Inflammatory macrophage (primary cell): Measurements from ENCODE around the gene CREB3.
A peak's percentile ranks its signal among the peaks of the same experiment; 100 is the strongest.

Experiments used
- DNase-seq, 2 donors: peaks; one replicate each; pipeline ENCODE4 v3.0.0-alpha.2; 2020 to 2022

CREB3 gene

DNA sequence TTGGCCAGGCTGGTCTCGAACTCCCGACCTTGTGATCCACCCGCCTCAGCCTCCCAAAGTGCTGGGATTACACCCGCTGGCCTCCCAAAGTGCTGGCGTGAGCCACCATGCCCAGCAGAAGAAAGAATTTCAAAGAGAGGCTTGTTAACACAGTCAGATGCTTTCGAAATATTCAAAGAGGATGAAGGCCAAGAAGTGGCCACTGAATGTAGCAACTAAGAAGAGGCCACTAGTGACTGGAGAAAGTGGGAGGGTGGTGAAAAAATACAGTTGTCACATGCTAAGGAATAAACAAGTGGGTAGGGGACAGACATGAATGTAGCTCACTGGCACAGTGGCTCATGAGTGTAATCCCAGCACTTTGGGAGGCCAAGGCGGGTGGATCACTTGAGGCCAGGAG lies 29.8 kb upstream of the CREB3 start:
- peak; percentile 60 to 64 for DNase-seq

DNA sequence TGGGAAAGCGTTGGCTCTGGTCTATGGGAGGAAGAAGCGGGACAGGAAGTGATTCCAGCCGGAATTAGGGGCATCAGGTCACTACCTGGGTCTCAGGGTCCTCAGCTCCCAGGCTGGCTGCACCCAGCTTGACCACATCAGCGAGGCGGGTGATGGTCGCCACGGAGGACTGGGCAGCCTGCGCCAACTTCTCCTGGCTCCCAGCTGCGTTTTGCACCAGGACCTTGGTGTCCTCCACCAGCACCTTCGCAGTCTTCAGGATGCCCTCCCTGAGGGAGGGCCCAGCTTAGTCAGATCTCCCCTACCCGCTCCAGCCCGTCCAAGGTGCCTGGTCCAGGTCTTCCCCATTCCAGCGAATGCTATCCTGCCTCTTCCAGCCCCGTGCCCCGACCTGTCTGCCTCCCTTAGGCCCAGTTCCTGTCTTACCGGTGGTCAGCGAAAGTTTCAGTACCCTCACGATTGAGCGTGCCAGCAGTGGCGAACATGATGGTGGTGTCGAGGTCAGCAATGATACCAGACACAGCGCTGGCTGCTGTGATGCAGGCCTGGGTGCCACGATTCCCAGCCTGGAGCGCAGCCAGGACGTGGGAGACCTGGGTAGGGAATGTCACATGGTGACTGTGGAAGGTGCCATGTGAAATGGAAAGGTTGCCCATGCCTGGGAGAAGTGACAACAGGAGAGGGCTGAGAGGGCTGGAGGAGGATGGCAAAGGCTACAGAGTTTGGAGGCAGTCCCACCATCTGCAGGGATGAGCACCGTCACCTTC lies 28.4 kb upstream of the CREB3 start:
- DNase-seq, result no peak

DNA sequence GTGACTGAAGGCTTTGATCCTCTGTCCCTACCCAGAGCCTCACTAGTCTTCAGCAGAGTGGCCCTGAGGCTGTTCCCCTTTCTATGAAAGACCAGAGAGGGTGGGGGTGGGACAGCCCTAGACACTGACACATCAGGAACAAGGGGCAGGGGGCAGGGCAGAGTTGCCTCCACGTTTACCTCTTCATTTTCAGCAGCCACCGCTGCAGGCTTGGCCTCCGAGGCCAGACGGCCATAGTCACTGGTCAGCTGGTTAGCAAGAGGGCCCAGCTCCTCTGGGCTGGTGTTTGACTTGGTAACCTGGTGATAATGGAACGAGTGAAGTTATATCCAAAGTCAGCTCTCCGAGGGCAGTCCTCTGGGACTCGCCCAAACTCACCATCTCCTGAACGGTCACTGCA lies 27.1 kb upstream of the CREB3 start:
- DNase-seq, result peak in 1 of 2 donors; percentile 14

DNA sequence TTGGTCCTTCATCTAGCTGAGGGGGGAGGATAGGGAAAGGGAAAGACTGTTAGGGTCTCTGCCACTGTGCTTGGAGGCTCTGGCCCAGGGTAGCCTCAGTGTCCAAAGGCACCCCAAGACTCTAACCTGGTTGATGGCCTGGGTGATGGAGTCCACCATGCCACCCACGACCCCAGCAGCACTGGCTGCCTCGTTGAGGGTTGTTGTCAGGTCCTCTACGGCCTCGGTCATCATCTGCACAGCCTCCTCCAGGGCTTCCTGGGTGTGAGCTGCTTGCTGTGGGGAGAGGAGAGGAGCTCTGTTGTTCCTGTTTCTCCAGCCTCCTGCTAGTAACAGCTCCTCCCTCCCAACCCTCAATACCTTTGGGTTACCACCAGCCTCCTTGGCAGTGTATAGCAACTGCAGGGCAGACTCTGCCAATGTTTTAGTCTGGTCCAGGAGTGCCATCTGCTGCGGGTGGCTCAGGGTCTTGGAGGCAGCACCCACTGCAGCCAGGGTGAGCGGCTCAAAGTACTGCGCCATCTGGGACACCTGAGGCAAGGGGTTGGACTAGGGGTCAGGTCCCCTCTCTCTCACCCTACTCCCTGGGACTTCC lies 26.5 kb upstream of the CREB3 start:
- no peak for DNase-seq

DNA sequence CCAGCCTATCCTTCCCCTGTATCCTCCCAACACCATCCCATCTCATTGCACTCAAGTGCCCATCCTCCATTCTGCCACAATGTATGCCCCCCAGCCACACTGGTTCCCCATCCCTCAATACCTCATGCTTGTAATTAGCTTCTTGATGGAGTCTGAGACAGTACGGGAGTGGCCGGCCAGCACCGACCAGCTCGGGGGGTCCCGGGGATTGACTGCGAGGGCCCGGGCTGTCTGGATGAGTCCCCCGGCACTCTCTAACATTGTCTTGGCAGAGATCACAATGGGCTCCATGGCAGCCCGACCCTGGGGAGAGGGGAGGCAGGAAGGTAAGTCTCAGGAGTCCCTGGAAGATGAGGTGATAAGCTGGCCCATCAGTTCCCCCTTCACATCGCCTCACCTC lies 25.5 kb upstream of the CREB3 start:
- no peak for DNase-seq

DNA sequence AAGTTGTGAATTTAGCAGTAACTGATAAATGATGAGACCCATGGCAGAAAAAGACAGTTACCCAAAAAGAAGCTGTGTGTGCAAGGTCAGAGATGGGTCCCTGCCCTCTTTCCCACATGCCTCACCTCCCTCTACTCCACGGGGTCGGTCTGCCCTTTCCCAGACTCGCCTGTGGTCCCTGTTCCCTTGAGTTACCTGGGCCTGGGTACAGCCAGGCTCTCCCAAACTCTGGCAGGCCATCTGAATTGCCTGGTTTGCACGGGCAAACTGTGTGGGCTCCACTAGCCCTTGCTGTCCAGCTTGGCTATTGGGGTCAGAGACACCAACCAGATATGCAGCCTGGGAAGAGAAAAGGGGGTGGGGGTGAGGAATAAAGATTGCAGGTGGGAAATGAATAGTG lies 24.3 kb upstream of the CREB3 start:
- DNase-seq, result no peak

DNA sequence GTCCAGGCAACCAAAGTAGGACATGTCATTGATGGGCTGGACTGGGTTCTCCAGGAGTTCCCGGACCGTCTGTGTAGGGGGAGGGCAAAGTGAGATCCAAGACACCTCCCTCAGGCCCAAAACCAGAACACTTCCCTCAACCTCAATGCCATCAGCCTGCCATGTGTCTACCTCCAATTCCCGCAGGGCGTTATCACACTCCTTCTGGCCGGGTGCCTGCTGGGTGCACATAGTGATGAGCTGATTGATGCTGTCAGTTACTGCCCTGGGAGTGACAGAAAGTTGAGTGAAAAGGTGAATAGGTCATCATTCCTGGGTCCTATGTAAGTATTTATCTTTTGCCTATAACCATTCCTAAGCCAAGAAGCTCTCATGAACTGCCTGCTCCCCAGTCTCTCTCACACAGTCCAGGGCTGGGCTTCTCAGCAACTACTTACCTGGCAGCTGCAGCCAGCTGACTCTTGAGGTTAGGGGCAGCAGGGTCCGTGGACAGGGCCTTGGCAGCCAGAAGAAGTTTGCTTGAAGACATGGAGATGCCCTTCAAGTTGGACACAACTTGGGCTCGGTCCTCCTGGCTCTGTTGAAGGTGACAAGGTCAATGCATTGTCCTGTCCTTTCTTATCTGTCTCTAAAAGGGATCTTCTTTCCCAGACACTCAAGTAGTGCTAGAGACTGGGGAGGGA lies 21.5 kb upstream of the CREB3 start:
- DNase-seq, result no peak

DNA sequence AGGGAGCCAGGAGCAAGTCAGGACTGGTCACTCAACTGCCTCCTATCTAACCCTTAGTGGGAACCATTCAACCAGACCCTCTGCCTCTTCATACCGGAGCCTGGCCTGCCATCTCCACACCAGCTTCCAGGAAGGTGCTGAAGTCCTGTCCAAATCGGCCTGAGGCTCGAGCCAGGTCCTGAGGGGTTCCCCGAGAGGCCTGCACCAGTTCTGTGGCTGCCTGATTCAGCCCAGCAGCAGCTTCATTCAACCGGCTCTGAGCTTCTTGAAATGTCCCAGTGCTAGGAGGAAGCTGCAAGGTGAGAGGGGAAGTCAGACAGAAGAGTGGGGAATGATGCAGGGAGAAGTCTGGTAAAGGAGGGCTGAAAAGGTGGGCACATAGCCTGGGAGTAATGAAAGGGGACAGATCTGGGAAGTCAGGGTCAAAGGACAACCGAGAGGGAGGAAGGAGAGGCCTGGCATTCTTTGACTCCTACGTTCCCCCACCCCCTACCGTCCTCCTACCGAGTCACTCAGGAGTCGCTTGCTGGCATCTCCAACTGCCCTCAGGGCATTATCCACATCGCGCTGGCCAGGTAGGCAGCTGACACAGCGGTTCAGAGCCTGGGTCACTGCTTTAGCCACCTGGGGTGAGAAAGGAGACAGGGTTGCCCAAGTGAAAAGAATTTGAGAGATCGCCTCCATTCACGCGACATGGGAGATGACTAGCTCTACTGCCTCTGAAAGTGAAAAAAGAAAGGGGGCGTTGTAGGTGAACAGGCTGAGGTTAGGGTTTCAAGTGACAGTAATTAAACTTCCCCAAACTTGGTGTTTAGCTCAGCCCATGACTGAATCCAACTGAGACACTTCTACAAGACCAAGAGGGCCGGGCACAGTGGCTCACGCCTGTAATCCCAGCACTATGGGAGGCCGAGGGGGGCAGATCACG lies 20.7 kb upstream of the CREB3 start:
- no peak for DNase-seq

DNA sequence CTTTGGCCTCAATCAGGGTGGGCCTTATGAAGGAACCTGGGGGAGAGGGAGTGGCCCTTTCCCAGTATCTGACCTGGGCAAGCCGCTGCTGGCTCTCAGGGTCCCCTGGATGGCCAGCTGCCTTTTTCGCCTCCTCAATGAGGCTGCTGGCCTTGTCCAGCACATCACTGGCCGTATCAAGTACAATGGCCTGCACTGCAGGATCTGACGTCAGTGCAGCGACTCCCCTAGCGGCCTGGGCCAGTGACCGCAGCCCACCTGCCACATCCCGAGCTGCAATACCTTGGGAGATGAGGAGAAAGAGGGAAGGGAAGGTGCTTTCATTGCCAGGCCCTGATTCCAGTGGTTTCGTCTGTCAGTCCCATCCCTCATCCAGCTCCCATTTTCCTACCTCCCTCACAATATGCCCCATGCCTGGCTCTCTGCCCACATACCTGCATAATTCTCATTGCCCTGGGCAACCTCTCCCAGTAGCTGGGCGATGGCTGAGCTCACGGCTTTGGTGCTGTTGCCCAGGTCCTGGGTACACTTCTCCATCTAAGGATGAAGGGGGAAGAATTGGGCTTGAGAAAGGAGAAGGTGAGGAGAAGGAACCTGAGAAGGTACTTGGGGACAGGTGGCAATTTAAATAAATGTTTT lies 19.6 kb upstream of the CREB3 start:
- no peak for DNase-seq

DNA sequence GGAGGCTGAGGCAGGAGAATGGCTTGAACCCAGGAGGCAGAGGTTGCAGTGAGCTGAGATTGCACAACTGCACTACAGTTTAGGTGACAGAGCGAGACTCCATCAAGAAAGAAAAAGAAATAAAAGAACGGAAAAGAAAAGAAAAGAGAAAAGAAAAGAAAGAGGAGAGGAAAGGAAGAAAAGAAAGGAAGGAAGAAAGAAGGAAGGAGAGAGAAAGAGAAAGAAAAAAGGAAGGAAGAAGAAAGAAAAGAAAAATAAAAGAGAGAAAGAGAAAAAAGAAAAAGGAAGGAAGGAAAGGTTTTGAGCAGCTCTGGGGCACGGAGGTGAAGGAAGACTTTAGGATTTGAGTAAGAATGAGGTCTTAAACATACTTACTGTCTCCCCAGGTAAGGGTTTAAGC lies 18.9 kb upstream of the CREB3 start:
- DNase-seq, result no peak

DNA sequence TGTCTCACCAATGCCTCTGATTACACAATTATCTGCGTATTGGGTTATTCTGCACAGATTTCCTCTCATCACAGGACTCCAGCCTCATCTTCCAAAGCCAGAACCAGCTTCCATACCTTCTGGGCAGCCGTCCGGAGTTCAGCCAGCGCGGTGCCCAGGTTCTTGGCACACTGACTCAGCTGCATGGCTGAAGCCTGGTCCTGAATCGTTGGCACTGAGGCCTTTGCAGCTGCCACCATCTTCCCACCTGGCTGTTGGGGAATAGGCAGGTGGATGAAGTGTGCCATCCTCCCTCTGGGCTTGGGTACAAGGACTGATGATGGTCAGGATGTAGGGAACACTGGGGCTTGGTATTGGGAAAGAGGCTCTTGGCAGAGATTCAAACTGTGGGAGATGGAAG lies 18.3 kb upstream of the CREB3 start:
- DNase-seq, result no peak

DNA sequence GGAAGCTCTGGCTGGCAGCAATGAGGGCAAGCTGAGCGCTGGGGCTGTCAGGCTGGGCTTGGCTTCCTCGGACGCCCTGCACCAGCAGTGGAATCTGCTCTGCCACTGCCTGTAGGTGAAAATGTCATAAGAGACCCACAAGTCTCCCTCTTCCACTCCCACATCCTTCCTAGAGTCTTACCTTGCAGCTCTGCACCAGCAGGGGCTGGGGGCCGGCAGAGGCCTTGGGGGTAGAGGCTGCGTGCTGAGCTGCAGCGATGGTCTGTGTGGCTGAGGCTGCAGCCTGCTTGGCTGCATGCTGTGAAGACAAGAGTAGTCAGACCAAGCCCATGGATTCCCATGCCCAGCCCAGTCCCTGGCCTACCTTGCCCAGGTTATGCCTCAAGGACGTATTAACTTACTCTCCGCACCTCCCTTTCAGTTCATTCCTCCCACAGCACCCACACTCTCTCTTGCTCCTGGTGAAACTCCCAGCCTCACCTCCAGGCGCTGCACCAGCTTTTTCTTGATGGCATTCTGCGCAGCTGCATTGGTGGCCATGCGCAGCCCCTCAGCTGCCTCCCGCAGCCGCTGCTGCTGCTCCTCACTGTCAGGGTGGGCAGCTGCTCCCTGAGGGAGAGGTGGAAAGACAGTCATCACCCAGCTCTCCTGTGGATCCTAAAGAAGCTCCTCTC lies 17.8 kb upstream of the CREB3 start:
- DNase-seq, result no peak

DNA sequence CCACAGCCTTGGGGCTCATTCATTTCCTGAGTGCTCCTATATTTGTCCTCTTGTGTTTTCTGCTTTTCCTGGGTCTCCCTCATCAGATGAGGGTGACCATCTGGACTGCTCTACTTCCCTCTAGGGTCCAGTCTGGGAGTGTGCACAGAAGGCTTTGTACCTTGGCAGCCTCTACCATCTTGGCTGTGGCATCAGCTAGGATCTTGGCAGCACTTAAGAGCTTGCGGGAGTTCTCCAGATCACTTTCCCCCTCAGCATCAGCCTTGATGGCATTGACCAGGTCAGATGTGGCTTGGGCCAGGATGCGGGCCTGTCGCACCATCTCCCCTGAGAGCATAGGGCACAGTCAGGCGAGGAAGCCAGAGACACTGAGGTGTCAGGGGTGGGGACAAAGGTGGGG lies 16.2 kb upstream of the CREB3 start:
- no peak for DNase-seq

DNA sequence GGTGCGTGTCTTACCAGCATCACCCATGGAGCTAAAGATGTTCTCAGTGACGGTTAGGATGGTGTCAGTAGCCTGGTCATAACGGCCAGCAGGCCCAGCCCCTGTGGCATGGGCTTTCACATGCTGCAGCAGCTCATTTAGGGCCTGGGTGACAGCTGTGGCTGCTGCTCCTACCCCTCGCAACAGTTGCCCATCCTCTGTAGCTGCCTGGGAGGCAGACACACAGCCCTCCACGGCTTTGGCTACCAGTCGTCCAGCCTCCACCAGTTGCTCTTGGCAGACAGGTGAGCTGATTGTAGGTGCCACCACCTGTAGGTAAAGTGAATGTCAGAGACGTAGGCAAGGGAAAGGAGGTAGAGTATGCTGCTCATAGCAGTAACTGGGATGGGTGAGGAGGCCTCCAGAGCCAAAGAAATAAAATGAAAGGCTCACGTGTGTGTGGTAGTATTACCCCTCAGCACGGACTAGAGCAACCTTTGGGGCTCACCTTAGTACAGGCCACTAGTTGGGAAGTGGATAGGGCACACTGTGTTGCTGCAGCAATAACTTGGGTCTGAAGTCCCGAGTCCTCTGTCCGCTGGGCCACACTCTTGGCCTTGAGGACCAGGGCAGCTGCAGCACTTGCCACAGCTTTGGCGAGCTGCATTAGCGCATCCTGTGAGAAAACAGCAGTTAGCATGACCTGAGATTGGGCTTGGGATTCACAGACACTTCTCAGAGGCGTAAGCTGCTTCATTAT lies 15.2 kb upstream of the CREB3 start:
- DNase-seq, result no peak

DNA sequence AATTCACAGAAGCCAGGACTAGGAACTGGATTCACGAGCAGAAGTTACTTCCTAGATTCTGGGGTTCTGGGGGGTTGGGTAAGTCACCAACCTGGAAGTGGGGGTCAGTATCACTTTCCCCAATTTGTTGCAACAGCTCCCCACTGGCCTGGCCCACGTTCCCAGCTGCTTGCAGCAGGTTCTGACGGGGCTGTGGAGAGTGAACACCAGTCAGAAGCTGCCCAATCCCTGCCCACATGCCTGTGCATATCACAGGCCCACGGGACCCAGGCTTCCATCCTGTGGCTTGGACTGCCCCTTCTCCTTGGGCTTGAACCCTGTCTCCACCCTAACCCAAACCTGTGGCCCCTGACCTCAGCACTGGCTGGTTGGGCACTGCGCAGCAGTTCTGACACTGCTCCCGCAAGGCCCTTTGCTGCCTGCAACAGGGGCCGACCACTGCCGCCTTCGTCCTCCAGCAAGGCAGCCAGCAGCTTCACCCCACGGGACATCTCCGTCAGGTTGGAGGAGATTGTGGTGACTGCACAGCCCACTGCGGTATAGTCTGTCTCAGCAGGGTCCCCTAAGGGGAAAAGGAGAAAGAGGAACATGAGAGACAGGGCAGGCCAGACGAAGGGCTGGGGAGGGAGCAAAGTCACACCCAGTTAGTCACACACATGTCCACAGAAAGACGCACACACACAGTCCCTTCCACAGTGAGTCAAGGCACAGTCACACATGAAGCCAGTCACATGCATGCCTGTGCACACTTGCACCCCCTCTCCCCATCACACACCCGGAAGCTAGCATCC lies 13.6 kb upstream of the CREB3 start:
- DNase-seq, result peak; percentile 44 to 82

DNA sequence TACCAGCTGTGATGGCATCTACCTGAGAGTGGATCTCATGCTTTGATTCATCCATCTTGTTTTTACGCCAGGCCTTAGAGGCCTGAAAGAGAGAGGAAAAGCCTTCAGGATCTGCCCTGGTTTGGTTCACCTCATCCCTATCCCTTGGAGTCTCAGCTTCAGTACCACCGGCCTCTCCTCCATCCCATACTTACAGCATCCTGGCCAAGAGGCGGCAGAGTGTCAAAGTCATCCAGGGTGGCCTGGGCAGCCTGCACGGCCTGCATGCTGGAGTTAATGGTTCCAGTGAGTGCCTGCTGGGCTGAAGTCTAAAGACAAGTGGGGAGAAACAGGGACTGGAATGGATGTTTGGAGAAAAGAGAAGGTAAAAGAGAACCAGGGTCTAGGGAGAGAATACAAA lies 12.9 kb upstream of the CREB3 start:
- DNase-seq, result no peak

DNA sequence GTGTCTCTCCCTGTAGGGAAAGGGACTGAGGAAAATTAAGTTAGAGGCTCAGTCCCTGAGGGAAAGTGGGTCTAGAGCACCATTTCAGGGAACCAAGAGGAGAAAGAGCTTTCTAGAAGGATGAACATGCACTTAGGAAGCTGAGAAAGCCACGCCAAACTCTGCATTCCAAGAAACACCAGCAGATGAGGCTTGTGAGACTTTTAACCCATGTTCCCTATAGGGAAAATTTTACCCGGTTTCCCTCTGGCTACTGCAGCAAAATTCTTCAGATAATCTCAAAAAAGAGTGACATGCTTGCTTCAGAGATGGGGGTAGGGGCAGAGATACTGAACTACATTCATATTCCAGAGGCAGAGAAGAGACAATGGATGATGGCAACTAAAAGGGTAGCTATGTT lies 9.0 kb upstream of the CREB3 start:
- no peak for DNase-seq

DNA sequence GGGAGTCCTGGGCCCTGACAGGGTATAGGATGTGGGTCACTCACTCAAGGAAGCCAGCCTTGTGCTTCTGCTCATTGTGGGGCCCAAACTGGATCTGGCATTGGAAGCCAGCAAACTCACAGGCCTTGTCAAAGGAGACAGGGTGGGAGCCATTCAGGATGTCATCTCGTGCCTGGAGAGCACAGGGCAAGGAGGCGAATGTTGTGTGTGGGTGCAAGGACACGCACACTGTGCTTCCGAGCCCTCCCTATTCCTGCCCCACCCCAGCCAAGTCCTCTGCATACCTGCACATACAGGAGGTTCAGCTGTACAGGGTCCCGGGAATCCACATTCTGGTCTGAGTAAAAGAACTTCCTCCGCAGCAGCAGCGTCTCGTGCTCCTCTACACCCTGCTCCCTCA lies 8.6 kb upstream of the CREB3 start:
- no peak for DNase-seq

DNA sequence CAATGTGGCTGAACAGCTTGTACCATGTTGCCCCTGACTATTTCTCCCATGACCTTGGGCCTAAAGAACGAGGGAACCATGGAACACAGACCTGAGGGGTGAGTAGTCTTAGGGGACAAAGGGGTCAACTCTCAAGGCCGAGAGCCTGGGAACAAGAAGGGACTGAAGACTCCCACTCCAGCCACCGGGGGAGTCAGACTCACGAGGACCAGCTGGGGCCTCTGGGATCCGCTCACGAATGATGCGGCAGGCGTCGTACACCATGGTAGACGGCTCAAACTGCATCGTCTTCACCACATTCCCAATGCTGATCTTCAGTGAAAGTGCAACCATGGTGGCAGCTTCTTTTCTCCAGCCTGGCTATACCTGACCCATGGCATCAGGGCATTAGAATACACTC lies 7.1 kb upstream of the CREB3 start:
- no peak for DNase-seq

DNA sequence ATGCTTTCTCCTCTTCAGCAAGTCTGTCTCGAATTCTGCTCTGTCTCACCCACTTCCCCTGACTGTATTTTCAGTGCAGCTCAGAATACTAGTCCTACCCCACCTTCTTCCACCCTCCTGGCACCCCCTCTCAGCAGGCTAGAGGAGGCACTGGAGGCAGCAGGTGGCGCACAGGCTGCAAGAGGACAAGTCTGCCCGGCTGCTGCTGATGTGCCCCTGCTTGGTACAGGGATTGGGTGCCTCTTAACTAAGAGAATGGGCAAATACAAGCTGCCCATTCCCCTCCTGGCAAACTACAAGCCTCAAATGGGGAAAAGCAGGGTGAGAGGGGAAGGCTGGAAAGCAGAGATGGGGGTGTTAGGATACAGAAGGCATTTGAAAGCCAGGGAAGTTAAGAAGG lies 5.5 kb upstream of the CREB3 start:
- DNase-seq, result peak; percentile 14 to 41
